Right ventricle myocardium inferior (tissue), 1 donor: ENCODE results near the gene PTBP3. TPM values are rescaled to one million over a fixed set of nuclear protein-coding genes. Genes with fewer than 3 reads are reported as not detected.
"Not testable (repeated sequence)": the region's sequence is repeated elsewhere in the genome, so short reads cannot be mapped to it uniquely, and the experiment has no call there.

Experiments
- ATAC-seq: fragments of 200-7000 bp; cut with Tn5 transposase; one replicate; pipeline ENCODE4 v1.9.1; 2020; ENCODE audit warnings: mild to moderate bottlenecking, moderate library complexity
- DNase-seq: peaks from one replicate; pipeline ENCODE4 v3.0.0; 2021; ENCODE audit errors: missing footprints
- intact Hi-C: fragments of 100-400 bp; cut with DNase I; formaldehyde crosslinking; loops from one replicate; pipeline ENCODE4 v1.11.0; 2022
- total RNA-seq: library from RNA; stranded (reverse); fragmentation: NEBNext Ultra II Directional; extraction: Animal tissue kit (Norgen Biotek cat#: 25700); gene quantifications from one replicate; pipeline ENCODE4 v1.2.1, GENCODE V29; 2021
- donor health status: DM: no; HTN: yes; CAD: no; lungs with severe emphysema.

The PTBP3 gene
- total RNA-seq, 1 donor from 2014 or later, result 21.0 TPM

DNA sequence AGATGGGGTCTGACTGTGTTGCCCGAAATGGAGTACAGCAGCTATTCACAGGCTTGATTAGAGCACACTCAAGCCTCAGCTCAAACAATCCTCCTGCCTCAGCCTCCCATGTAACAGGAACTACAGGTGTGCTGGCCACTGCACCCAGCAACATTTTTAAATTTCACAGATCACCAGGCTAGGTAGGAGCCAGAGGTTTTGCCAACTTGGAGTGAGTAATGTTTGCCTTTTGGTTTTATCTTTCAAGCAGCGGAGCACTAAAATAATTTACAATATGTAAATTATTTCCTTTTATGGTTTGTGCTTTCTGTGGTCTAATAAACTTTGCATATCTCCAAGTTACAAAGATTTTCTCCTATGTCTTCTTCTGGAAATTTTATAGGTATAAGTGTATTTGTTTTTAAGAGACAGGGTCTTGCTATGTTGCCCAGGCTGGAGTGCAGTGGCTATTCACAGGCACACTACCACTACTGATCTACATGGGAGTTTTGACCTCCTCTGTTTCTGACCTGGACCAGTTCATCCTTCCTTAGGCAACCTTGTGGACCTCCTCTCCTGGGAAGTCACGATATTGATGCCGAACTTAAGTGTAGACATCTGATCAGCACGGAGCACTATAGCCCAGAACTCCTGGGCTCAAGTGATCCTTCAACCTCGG lies 91.1 kb downstream of the PTBP3 start:
- ATAC-seq, result no peak
- no peak for DNase-seq
- intact Hi-C loops, result no loop called here

GRCh38 chr9:112241491-112241890 lies 91.9 kb downstream of the PTBP3 start:
- DNase-seq (no peak), ATAC-seq (no peak)
- intact Hi-C loops, result no loop called here

- intact Hi-C loops, result no loop called here
These were observed 93.7 kb downstream of the PTBP3 start for GRCh38 chr9:112239708-112240107.

GRCh38 chr9:112239284-112239683 lies 94.1 kb downstream of the PTBP3 start:
- DNase-seq, result no peak
- intact Hi-C loops, result no loop called here
- no peak for ATAC-seq

More at GRCh38 chr9:112239708-112240107, 93.7 kb downstream of the PTBP3 start:
- ATAC-seq, result no peak
- no peak for DNase-seq

GRCh38 chr9:112234779-112235178 lies 98.6 kb downstream of the PTBP3 start:
- ATAC-seq (no peak), DNase-seq (no peak)
- intact Hi-C loops, result no loop called here

GRCh38 chr9:112233769-112234168 lies 99.7 kb downstream of the PTBP3 start:
- DNase-seq (no peak), ATAC-seq (no peak)
- intact Hi-C loops, result no loop called here

DNA sequence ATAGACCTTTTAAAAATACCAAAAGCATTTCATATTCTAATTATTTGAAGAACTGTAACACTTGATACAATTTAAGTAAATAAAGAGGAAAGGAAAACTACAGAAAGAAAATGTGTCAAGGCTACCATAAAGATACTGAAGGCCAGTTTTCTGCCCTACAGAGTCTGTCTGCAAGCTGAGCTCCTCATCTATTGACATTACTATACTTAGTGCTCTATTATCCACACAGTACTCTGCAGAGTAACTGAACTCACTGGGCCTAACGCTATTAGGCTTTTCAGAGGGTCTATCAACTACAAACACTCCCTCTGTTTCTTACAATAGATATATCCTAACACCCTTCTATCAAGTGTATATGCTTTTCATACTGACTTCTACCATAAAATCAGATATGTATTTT lies 101.2 kb downstream of the PTBP3 start:
- intact Hi-C loops, result no loop called here
- ATAC-seq (no peak), DNase-seq (no peak)

DNA sequence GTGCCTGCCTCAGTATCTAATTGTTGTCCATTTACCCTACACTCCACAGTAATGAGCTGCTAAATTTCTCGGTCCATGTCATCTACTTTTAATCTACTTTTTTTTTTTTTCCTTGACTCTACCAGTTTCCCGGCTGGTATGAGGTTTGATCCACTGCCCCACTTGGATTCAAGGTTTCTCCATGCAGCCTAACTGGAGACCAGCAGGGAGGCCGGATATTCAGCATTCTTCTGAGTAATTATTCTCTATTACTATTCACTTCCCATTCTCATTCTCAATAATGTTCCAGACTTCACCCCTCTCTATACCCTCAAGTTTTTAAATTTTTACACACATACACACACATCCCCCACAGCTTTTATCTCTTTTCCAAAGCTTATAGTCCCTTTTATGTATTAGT lies 107.3 kb downstream of the PTBP3 start:
- ATAC-seq, result no peak
- intact Hi-C loops, result no loop called here
- DNase-seq, result no peak

- intact Hi-C loops, result no loop called here
- DNase-seq, result no peak
- no peak for ATAC-seq
These were observed 108.8 kb downstream of the PTBP3 start for GRCh38 chr9:112224401-112225289.

GRCh38 chr9:112218908-112219307 lies 114.5 kb downstream of the PTBP3 start:
- ATAC-seq (no peak), DNase-seq (no peak)
- intact Hi-C loops, result no loop called here

GRCh38 chr9:112212926-112213325 lies 120.5 kb downstream of the PTBP3 start:
- intact Hi-C loops, result no loop called here
- DNase-seq (no peak), ATAC-seq (no peak)

- no peak for ATAC-seq
- no peak for DNase-seq
- intact Hi-C loops, result no loop called here
These were observed 126.0 kb downstream of the PTBP3 start for GRCh38 chr9:112207451-112207850.

- intact Hi-C loops, result no loop called here
- no peak for DNase-seq
- ATAC-seq, result no peak
These were observed 129.9 kb downstream of the PTBP3 start for GRCh38 chr9:112203536-112203935.

GRCh38 chr9:112200711-112201110 lies 132.7 kb downstream of the PTBP3 start:
- ATAC-seq (no peak), DNase-seq (no peak)
- intact Hi-C loops, result no loop called here

DNA sequence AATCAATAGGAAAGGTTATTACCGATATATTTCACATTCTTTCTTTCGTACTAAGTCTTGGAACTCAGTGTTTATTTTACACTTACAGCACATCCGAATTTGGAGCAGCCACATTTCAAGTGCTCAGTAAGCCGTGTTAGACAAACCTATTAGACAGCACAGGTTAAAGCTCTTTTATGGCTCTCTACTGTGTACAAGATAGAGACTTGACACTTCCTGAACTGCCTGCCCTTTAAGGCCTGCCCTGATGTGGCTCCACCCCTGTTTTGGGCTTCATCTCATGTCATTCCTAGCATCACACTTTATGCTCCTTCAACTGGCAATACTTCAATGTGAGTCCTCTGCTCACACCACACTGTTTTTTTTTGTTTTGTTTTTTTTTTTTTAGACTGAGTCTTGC lies 134.8 kb downstream of the PTBP3 start:
- no peak for ATAC-seq
- DNase-seq, result no peak
- intact Hi-C loops, result no loop called here

- DNase-seq, result no peak
- intact Hi-C loops, result no loop called here
- ATAC-seq, result peak; percentile 73
These were observed 138.4 kb downstream of the PTBP3 start for GRCh38 chr9:112194969-112195431.

DNA sequence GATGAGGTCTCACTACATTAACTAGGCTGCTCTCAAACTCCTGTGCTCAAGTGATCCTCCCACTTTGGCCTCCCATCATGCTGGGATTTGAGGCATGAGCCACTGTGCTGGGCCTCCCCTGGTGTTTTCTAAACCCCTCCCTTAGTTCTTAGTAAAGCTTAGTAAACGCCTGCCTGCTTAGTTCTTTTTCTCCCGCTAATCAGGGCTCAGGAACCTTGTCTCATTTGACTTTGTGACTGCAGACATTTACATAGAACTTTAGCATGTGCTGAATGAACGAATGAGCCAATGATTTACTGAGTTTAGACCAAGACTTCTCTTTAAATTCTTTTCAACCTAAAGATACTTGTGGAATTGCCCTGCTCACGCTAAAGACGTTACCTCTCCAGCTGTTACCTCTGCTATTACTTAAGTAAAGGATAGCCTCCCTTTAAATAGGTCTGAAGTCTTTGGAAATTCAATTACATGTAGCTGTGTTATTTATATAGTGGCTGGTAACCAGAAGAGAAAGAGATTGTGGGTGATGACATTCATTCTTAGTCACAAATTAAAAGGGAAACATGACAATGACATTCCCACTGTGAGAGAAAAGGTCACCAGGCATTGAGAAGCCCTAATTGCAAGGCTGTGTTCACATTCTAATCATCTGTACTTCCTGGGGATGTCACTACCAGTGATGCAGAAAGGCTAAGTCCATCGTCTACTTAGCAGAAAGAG lies 139.7 kb downstream of the PTBP3 start:
- peak; percentile 32 for ATAC-seq
- DNase-seq, result no peak
- intact Hi-C loops, result no loop called here

- intact Hi-C loops, DNase-seq, ATAC-seq: not testable (repeated sequence)
These were observed 143.1 kb downstream of the PTBP3 start for GRCh38 chr9:112190320-112190719.

DNA sequence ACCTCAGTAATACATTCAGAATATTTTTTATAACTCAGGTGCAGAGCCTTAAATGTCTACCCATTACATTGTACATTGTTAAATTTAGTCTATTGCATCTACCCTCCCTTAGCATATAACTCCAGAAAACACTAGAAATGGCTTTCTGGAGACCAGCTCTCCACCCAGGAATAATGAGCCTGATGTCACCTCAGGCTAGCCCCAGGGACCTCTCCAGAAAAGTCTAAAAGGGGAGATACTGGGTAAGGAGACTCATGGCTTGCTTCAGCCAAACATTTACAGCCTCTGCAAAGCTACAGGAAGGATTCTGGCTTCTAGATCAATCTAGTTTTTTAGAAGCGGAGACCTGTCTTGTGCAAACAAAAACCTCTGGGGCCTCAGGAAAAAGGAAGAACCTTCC lies 144.5 kb downstream of the PTBP3 start:
- no peak for ATAC-seq
- no peak for DNase-seq
- intact Hi-C loops, result no loop called here

DNA sequence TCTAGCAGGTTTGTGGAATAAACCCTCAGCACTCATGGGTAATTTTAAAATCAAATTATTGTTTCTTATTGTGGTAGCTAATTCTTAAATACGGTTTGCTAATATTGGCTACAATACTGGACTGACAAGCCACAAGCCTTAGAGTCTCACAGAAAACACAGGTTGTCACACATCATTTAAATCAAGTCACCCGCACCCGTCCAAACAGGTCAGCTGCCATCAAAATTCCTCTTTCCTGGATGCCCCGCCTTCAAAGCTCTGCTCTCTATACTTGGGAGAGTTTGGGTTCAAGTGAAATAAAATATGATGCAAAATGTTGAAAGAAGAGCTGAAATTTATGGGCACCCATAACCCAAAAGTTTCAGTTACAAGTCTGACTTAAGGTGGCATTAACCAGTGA lies 146.0 kb downstream of the PTBP3 start:
- intact Hi-C loops, result no loop called here
- DNase-seq (no peak), ATAC-seq (no peak)
